ENCODE measurements around the gene NDE1. TPM values are rescaled to one million over a fixed set of nuclear protein-coding genes. Genes with fewer than 3 reads are reported as not detected.
A peak's percentile ranks its signal among the peaks of the same experiment; 100 is the strongest.

The NDE1 gene
- total and polyA plus RNA-seq, 2 of the 8 experiments (the other 6 are each of a cell fraction or from before 2014, with no cell fraction given): 13.3 to 41.3 TPM

DNA sequence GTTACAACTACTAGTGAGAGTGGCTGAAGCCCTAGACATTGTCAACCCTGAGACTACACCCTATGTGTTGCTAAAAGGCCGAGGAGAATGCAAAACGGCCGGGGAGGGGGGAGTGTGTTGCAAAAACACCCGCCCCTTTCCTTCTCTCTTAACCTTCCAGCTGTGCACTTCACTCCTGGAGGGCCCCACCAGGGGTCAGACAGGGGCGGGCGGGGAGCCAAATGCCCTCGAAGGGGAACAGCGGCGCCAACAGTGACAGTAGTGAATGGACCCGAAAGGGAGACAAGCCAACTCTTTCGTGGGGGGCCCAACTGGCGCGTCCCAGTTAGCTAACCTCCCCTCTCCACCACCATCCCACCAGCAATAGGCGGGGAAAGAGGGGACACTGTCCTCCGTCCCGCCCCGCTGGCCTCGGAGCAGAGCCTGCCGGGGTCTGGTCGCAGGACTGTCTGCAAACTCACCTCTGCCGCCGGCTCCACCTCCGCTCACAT lies 7.4 kb upstream of the NDE1 start:
- Histone ChIP-seq H2BK5ac (ENCODE audit: low read depth, low read length) (peak overlapping the region; percentile 84; the same call in 1 of the 2 replicates), H3K4ac (replicated peaks; ENCODE audit: insufficient read length, low read depth, low read length) (peak overlapping the region; percentile 49), H3K9ac (replicated peaks in 1 of 4; ENCODE audit: extremely low read depth in 1 of 4, low read depth in 3 of 4, low read length in 3 of 4) (peak overlapping the region; percentile 65 to 76 (median 74)), H3K9me3 (ENCODE audit: insufficient read depth in 2 of 2, low read depth in 1 of 2, low read length in 1 of 2) (no peaks in the 10 kb centered on the region), H3K56ac (replicated peaks; ENCODE audit: insufficient read length, low read depth, low read length) (peak overlapping the region; percentile 63), H2AK5ac (ENCODE audit: low read depth, low read length) (no peak overlapping the region), H3K14ac (ENCODE audit: insufficient read length) (no peak overlapping the region), H2BK120ac (replicated peaks; ENCODE audit: low read depth, low read length) (no peak overlapping the region), H3K79me2 (ENCODE audit: control insufficient read depth in 1 of 2, insufficient read depth in 2 of 2, low read length in 2 of 2) (peaks cover 5 to 28% of the 10 kb centered on the region in 2 experiments), H3K18ac (ENCODE audit: extremely low read depth, low read length) (peak overlapping the region; percentile 88; the same call in 1 of the 2 replicates), H2AFZ (ENCODE audit: low read length) (peak overlapping the region; percentile 54; the same call in 1 of the 2 replicates), H2BK20ac (ENCODE audit: low read length) (no peak overlapping the region), H3K4me2 (ENCODE audit: insufficient read depth in 1 of 2, low read depth in 2 of 2, low read length in 2 of 2) (peak overlapping the region; percentile 66 to 85), H3K36me3 (ENCODE audit: control insufficient read depth in 2 of 4, insufficient read depth in 4 of 4, low read length in 3 of 4) (peaks cover 2 to 12% (median 5%) of the 10 kb centered on the region in 4 experiments; a peak in 5 of 8 replicates), H3K4me1 (replicated peaks in 1 of 4; ENCODE audit: control insufficient read depth in 3 of 4, insufficient read depth in 4 of 4, low read length in 3 of 4) (peaks cover 0 to 8% (median 2%) of the 10 kb centered on the region in 4 experiments; a peak in 3 of 7 replicates), H3K27me3 (replicated peaks in 1 of 4; ENCODE audit: control insufficient read depth in 3 of 4, extremely low read depth in 1 of 4, insufficient read depth in 3 of 4, low read length in 3 of 4) (no peaks in the 10 kb centered on the region), H4K91ac (replicated peaks; ENCODE audit: insufficient read length, low read length) (peak overlapping the region; percentile 39), H4K8ac (ENCODE audit: extremely low read depth, insufficient read depth, low read length) (peak overlapping the region; percentile 94; the same call in 1 of the 2 replicates), H3K23me2 (ENCODE audit: low read depth, low read length) (no peaks in the 10 kb centered on the region), H3K27ac (ENCODE audit: low read depth, low read length) (peak overlapping the region; percentile 70), H3K4me3 (ENCODE audit: extremely low read depth in 1 of 4, insufficient read depth in 2 of 4, low read depth in 3 of 4, low read length in 4 of 4) (peak overlapping the region; percentile 68 to 97 (median 82)), H3K79me1 (ENCODE audit: low read depth, low read length) (no peaks in the 10 kb centered on the region), H2BK15ac (ENCODE audit: low read length) (no peak overlapping the region), H3K23ac (ENCODE audit: insufficient read length) (no peak overlapping the region), H4K20me1 (replicated peaks in 1 of 2; ENCODE audit: control insufficient read depth in 1 of 2, insufficient read depth in 2 of 2, low read length in 2 of 2) (no peaks in the 10 kb centered on the region), H4K5ac (ENCODE audit: insufficient read length, low read depth, low read length) (peak overlapping the region; percentile 88), H2BK12ac (ENCODE audit: low read depth, low read length) (peak overlapping the region; percentile 76)
- POLR2A ChIA-PET (ENCODE audit: partially characterized antibody): interaction anchor here (0.7 to 1.4 kb wide), 6 partner anchors 8 to 92 kb away, joined by 3 to 4 read pairs (median 3); no protein-coding TSS in a partner anchor
- WGBS, 2 experiments (ENCODE audit: extremely low coverage in 1 of 2, insufficient coverage in 1 of 2, insufficient read length in 1 of 2, insufficient replicate concordance in 2 of 2, low coverage in 1 of 2, low lambda C conversion rate in 2 of 2, missing lambda C conversion rate in 1 of 2): 2% methylated on average over 14 of the region's 23 CpGs; no CpG with 5 or more reads in 1 of the 2 experiments
- FAIRE-seq (no peak), DNase-seq (ENCODE audit: low read depth in 1 of 2, low spot score in 2 of 2) (peak in 1 of 2 experiments; percentile 3)
- CTCF ChIA-PET (ENCODE audit: partially characterized antibody): interaction anchor here (0.9 to 1.5 kb wide), 7 partner anchors 9 to 606 kb away, joined by 3 to 4 read pairs (median 3); no protein-coding TSS in a partner anchor
- TF ChIP-seq PHF8 (conservative IDR thresholded peaks at IDR 0.05; ENCODE audit: low read depth, low read length): peak; percentile 33; the same call in 1 of the 2 replicates
- TF ChIP-seq RBBP5 (IDR thresholded peaks at IDR 0.05; ENCODE audit: borderline replicate concordance, low read depth, low read length): peak; percentile 54; the same call in 1 of the 2 replicates
- TF ChIP-seq EGR1 (IDR thresholded peaks at IDR 0.05; ENCODE audit: borderline replicate concordance, low read depth, low read length): no peak
- TF ChIP-seq, protein P1, sequence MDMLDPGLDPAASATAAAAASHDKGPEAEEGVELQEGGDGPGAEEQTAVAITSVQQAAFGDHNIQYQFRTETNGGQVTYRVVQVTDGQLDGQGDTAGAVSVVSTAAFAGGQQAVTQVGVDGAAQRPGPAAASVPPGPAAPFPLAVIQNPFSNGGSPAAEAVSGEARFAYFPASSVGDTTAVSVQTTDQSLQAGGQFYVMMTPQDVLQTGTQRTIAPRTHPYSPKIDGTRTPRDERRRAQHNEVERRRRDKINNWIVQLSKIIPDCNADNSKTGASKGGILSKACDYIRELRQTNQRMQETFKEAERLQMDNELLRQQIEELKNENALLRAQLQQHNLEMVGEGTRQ (IDR thresholded peaks at IDR 0.05; ENCODE audit: low read length): no peak
- TF ChIP-seq SRF (IDR thresholded peaks at IDR 0.05; ENCODE audit: low read depth, low read length): no peak
- TF ChIP-seq, protein P2, sequence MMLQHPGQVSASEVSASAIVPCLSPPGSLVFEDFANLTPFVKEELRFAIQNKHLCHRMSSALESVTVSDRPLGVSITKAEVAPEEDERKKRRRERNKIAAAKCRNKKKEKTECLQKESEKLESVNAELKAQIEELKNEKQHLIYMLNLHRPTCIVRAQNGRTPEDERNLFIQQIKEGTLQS (IDR thresholded peaks at IDR 0.05; ENCODE audit: insufficient read depth, low read depth, low read length): no peak
- TF ChIP-seq CHD1 (IDR thresholded peaks at IDR 0.05; ENCODE audit: low read depth, low read length): no peak

All from H1 (cell line).